Effector memory CD4-positive, alpha-beta T cell (primary cell): ENCODE data around the gene ADGRF4.

Source experiments
- DNase-seq, 3 donors: peaks; one replicate each; pipeline ENCODE4 v3.0.0-alpha.2; 2020
- H3K27ac ChIP-seq: 2 replicates; pipeline ENCODE4 v1.7.0; 2013; ENCODE audit warnings: mild to moderate bottlenecking, low read length, moderate library complexity; ENCODE audit not compliant: insufficient read depth, poor library complexity, severe bottlenecking
- H3K27me3 ChIP-seq: replicated peaks from 2 replicates; pipeline ENCODE4 v1.7.0; 2013; ENCODE audit warnings: mild to moderate bottlenecking, low read length; ENCODE audit not compliant: insufficient read depth, control insufficient read depth, poor library complexity, severe bottlenecking
- H3K36me3 ChIP-seq: 2 replicates; pipeline ENCODE4 v1.7.0; 2013; ENCODE audit warnings: mild to moderate bottlenecking, low read length, moderate library complexity; ENCODE audit not compliant: control insufficient read depth, insufficient read depth
- H3K4me1 ChIP-seq: 2 replicates; pipeline ENCODE4 v1.7.0; 2013; ENCODE audit warnings: low read length, mild to moderate bottlenecking; ENCODE audit not compliant: control insufficient read depth, insufficient read depth, poor library complexity, severe bottlenecking
- H3K4me3 ChIP-seq: 2 replicates; pipeline ENCODE4 v1.7.0; 2013; ENCODE audit warnings: low read length, low read depth, mild to moderate bottlenecking; ENCODE audit not compliant: insufficient read depth, poor library complexity, severe bottlenecking
- H3K9me3 ChIP-seq: 2 replicates; pipeline ENCODE4 v1.7.0; 2013; ENCODE audit warnings: mild to moderate bottlenecking, low read length, moderate library complexity; ENCODE audit not compliant: control insufficient read depth

ADGRF4 gene

DNA sequence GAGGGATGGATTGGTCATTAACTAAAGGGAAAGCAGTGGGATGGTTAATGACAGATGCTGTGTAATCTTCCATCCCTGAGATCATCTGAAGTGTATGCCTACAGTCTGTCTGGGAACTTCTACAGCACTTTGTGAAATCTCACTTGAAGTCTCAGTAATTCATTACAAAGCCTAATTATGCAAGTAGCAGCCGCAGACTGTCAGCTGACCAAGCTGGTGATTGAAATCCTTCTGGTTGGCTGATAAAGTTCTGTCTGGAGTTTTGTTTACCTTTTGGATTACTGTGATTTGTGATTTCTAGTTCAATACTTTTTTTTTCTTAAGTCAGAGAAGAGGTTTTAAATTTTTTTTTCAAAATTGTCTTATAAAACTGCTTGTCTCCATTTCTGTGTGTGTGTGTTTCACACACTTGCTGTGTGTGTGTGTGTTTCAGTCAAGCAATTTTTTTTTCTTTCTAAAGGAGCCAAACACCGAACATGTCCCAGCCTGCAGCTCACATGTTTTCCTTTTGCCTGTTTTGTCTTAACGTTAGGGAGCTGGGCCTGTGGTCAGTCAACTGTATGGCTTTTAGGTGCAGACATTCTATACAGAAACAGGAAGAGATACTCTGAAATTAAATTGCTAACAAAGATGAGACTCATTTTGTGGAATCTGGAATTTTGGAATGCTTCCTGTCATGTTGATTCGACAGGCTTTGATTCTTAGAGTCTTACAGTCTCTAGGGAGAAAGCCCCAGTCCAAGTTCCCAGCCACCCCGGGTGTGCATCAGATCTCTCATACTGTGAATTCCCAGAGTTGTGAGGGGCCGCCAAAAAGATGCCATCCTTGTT, 28.5 kb upstream of the ADGRF4 start:
- no peaks in the 10 kb centered on the region for H3K9me3 ChIP-seq
- no peak overlapping the region for H3K4me3 ChIP-seq
- no peak overlapping the region for H3K27ac ChIP-seq
- no peaks in the 10 kb centered on the region for H3K27me3 ChIP-seq
- H3K36me3 ChIP-seq, result no peaks in the 10 kb centered on the region
- DNase-seq, result no peak
- no peaks in the 10 kb centered on the region for H3K4me1 ChIP-seq

DNA sequence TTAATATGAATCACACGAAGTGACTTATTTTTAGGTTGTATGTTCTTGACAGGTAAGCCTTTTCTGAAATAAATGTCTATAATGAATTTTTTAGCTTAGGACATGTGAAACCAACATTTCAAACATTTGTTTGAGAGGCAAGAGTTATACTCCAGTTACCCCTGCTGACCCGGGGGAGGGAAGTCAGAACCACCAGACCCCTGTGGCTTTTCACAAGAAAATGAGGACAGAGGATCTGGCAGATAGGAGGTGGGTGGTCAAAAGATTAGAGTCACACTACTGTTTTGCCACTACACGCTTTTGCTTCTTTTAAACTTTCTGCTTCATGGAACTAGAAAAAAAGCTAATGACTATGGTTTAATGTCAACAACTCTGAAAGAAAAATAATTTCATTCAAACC, 27.5 kb upstream of the ADGRF4 start:
- Histone ChIP-seq H3K36me3 (no peaks in the 10 kb centered on the region), H3K4me3 (no peak overlapping the region), H3K4me1 (no peaks in the 10 kb centered on the region), H3K27me3 (no peaks in the 10 kb centered on the region), H3K27ac (no peak overlapping the region), H3K9me3 (no peaks in the 10 kb centered on the region)
- DNase-seq, result no peak

- no peaks in the 10 kb centered on the region for H3K36me3 ChIP-seq
- no peaks in the 10 kb centered on the region for H3K27me3 ChIP-seq
- H3K9me3 ChIP-seq, result no peaks in the 10 kb centered on the region
- no peak overlapping the region for H3K4me3 ChIP-seq
- DNase-seq, result no peak
- H3K4me1 ChIP-seq, result no peaks in the 10 kb centered on the region
- H3K27ac ChIP-seq, result no peak overlapping the region
These were observed 26.6 kb upstream of the ADGRF4 start for GRCh38 chr6:47671777-47672176.

DNA sequence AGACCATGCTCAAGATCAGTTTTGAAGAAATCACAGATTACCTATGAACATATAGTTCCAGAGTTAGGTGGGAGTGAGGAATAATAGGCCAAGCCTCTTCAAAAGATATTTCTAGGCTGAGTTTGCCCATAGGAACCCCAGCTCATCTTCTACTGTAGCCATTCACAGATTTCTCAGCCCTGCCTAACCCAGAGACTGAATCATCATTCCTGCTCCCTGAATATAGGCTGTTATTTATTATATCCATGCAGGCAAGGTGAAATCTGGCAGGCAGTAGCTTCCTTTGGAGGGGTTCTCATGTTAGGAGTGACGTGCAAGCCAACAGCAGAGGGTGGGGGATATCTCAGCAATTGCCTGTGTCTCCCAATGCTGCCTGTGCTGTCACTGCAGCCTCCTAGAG, 25.6 kb upstream of the ADGRF4 start:
- DNase-seq, result no peak
- H3K27me3 ChIP-seq, result no peaks in the 10 kb centered on the region
- no peak overlapping the region for H3K27ac ChIP-seq
- no peak overlapping the region for H3K4me3 ChIP-seq
- H3K36me3 ChIP-seq, result no peaks in the 10 kb centered on the region
- no peaks in the 10 kb centered on the region for H3K4me1 ChIP-seq
- H3K9me3 ChIP-seq, result no peaks in the 10 kb centered on the region

DNA sequence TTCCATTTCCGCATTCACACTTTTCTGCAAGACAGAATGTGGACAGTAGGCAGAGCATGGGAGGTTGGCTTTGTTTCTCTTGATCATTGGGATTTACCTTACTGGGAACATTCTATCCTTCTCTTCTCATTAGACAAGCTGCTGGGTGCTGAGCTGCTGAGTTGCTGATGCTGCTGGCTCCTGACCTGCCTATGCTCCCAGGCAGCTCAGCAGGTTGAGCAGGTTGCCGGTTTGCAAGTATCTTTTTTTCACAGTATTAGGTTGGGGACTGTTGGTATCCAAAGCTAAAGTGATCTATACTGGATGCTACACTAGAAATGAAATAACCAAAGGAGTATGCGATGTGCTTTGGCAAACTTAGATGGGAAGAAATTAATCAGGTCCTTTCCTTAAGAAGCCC, 23.7 kb upstream of the ADGRF4 start:
- Histone ChIP-seq H3K27ac (no peak overlapping the region), H3K9me3 (no peaks in the 10 kb centered on the region), H3K4me3 (no peak overlapping the region), H3K4me1 (no peaks in the 10 kb centered on the region), H3K27me3 (no peaks in the 10 kb centered on the region), H3K36me3 (no peaks in the 10 kb centered on the region)
- DNase-seq, result no peak

DNA sequence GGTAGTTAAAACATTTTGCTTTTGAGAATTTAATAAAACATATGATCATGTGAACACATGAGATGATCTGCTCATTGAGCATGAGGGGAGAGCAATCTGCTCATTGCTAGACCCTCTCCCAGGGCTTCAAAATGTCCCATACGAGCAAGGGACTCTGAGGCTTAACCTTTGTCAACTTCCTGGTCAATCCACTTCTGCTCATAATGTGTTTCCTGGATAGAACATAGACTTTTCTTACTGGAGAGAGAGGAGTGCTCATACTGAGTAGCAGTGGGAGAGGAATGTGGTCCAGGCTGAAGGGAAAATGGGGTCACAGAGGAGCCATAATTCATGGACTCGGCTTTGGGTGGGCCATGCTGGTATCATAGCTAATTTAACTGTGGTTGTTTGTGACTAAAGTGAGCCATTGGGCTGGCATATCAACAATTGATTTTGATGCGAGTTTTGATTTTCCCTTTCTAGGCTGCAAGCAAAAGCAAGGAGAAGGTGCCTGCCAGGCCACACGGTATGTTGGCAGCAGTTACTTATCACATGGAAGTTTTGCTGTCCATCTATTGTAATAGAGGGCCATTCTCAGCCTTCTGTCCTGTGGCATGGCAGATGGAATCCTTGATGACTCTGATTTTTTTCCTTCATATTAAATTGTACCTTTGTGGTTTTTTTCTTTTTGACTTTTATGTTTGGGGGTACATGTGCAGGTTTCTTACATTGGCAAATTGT, 20.8 kb upstream of the ADGRF4 start:
- Histone ChIP-seq H3K4me1 (no peaks in the 10 kb centered on the region), H3K4me3 (no peak overlapping the region), H3K27me3 (no peaks in the 10 kb centered on the region), H3K9me3 (no peaks in the 10 kb centered on the region), H3K36me3 (no peaks in the 10 kb centered on the region), H3K27ac (no peak overlapping the region)
- DNase-seq, result no peak

- no peaks in the 10 kb centered on the region for H3K4me1 ChIP-seq
- no peak for DNase-seq
These were observed 19.6 kb upstream of the ADGRF4 start for GRCh38 chr6:47678739-47679138.

GRCh38 chr6:47679322-47679906, 19.0 kb upstream of the ADGRF4 start:
- no peak for DNase-seq
- no peaks in the 10 kb centered on the region for H3K36me3 ChIP-seq
- H3K9me3 ChIP-seq, result no peaks in the 10 kb centered on the region
- no peak overlapping the region for H3K27ac ChIP-seq
- no peak overlapping the region for H3K4me3 ChIP-seq
- H3K4me1 ChIP-seq, result no peaks in the 10 kb centered on the region
- H3K27me3 ChIP-seq, result no peaks in the 10 kb centered on the region

More at GRCh38 chr6:47678739-47679138, 19.6 kb upstream of the ADGRF4 start:
- Histone ChIP-seq H3K27ac (no peak overlapping the region), H3K9me3 (no peaks in the 10 kb centered on the region), H3K27me3 (no peaks in the 10 kb centered on the region), H3K4me3 (no peak overlapping the region), H3K36me3 (no peaks in the 10 kb centered on the region)

DNA sequence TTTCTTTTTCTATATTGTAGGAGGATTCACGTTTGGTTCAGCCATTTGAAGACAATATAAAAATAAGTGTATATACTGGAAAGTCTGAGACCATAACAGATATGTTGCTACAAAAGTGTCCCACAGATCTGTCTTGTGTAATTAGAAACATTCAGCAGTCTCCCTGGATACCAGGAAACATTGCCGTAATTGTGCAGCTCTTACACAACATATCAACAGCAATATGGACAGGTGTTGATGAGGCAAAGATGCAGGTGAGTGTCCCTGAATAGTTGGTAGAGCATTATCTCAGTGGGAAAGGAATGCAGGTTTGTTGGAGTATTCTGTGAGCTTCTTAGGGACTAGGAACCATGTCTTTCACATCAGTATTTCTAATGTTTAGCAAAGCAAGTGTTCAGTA, 18.3 kb upstream of the ADGRF4 start:
- Histone ChIP-seq H3K27ac (no peak overlapping the region), H3K36me3 (no peaks in the 10 kb centered on the region), H3K9me3 (no peaks in the 10 kb centered on the region), H3K4me3 (no peak overlapping the region), H3K4me1 (no peaks in the 10 kb centered on the region), H3K27me3 (no peaks in the 10 kb centered on the region)
- DNase-seq, result no peak

GRCh38 chr6:47680724-47681123, 17.7 kb upstream of the ADGRF4 start:
- Histone ChIP-seq H3K4me3 (no peak overlapping the region), H3K36me3 (no peaks in the 10 kb centered on the region), H3K27ac (no peak overlapping the region), H3K27me3 (no peaks in the 10 kb centered on the region), H3K4me1 (no peaks in the 10 kb centered on the region), H3K9me3 (no peaks in the 10 kb centered on the region)
- DNase-seq, result no peak
